HepG2 (cell line): ENCODE measurements around the gene TMEM135. TPM values are rescaled to one million over a fixed set of nuclear protein-coding genes. Genes with fewer than 3 reads are reported as not detected.

Experiments used
- EEA1 ChIP-seq: sonication (generic); formaldehyde crosslinking; IDR thresholded peaks from 2 replicates; pipeline ENCODE4 v1.5.1; 2020; ENCODE audit warnings: mild to moderate bottlenecking, missing genetic modification reagents, borderline replicate concordance
- FLYWCH1 ChIP-seq: sonication (generic); formaldehyde crosslinking; IDR thresholded peaks from 2 replicates; pipeline ENCODE4 v1.8.1; 2023; ENCODE audit warnings: mild to moderate bottlenecking, missing genetic modification reagents
- KLF11 ChIP-seq: IDR thresholded peaks from 2 replicates; pipeline ENCODE4 v1.6.1; 2016; ENCODE audit warnings: missing compliant biosample characterization
- KLF15 ChIP-seq: sonication (generic); formaldehyde crosslinking; IDR thresholded peaks from 2 replicates; pipeline ENCODE4 v1.8.1; 2023; ENCODE audit warnings: borderline replicate concordance, mild to moderate bottlenecking, inconsistent platforms, missing genetic modification reagents, mixed read lengths
- LCORL ChIP-seq, 2 experiments: fragments of 450-650 bp in 1 of 2; sonication (generic) in 1 of 2; formaldehyde crosslinking in 1 of 2; IDR thresholded peaks; 2 replicates each; pipeline versions ENCODE4 v1.5.0 to v1.6.1; 2017 to 2020; ENCODE audit warnings: antibody characterized with exemption in 1 of 2, missing genetic modification reagents in 1 of 2
- MED13 ChIP-seq: sonication (generic); formaldehyde crosslinking; IDR thresholded peaks from 2 replicates; pipeline ENCODE4 v1.5.0; 2020; ENCODE audit warnings: missing genetic modification reagents
- MIXL1 ChIP-seq: IDR thresholded peaks from 2 replicates; pipeline ENCODE4 v1.6.1; 2016
- NAIF1 ChIP-seq: sonication (generic); formaldehyde crosslinking; IDR thresholded peaks from 2 replicates; pipeline ENCODE4 v1.5.0; 2020; ENCODE audit warnings: mild to moderate bottlenecking, missing genetic modification reagents, borderline replicate concordance
- PHF20 ChIP-seq: sonication (generic); formaldehyde crosslinking; IDR thresholded peaks from 2 replicates; pipeline ENCODE4 v1.5.0; 2020; ENCODE audit warnings: mild to moderate bottlenecking, missing genetic modification reagents
- PHF8 ChIP-seq: sonication (generic); formaldehyde crosslinking; IDR thresholded peaks from 2 replicates; pipeline ENCODE4 v1.5.0; 2020; ENCODE audit warnings: missing genetic modification reagents
- RBM22 ChIP-seq: fragments of 200-400 bp; formaldehyde crosslinking; optimal IDR thresholded peaks from 2 replicates; pipeline ENCODE3; 2017; ENCODE audit warnings: mild to moderate bottlenecking, low read length, moderate library complexity
- SMC3 ChIP-seq: IDR thresholded peaks from 2 replicates; pipeline ENCODE4 v1.6.1; 2011; ENCODE audit warnings: low read length, improper control_type of control experiment
- ZBTB20 ChIP-seq: sonication (generic); formaldehyde crosslinking; IDR thresholded peaks from 2 replicates; pipeline ENCODE4 v1.8.1; 2023; ENCODE audit warnings: missing genetic modification reagents, low read depth, mild to moderate bottlenecking, borderline replicate concordance
- ZMAT5 ChIP-seq: sonication (generic); formaldehyde crosslinking; IDR thresholded peaks from 2 replicates; pipeline ENCODE4 v1.5.0; 2020; ENCODE audit warnings: mild to moderate bottlenecking, low read depth, missing genetic modification reagents, borderline replicate concordance
- ZNF235 ChIP-seq: sonication (generic); formaldehyde crosslinking; IDR thresholded peaks from 2 replicates; pipeline ENCODE4 v1.8.1; 2023; ENCODE audit warnings: mild to moderate bottlenecking, missing genetic modification reagents, borderline replicate concordance
- ZNF496 ChIP-seq: sonication (generic); formaldehyde crosslinking; IDR thresholded peaks from 2 replicates; pipeline ENCODE4 v1.8.1; 2023; ENCODE audit warnings: mild to moderate bottlenecking, moderate library complexity, missing genetic modification reagents; ENCODE audit not compliant: insufficient replicate concordance
- ZNF558 ChIP-seq: sonication (generic); formaldehyde crosslinking; IDR thresholded peaks from 2 replicates; pipeline ENCODE4 v1.9.0; 2022; ENCODE audit warnings: mild to moderate bottlenecking, missing genetic modification reagents, borderline replicate concordance
- ZNF598 ChIP-seq: sonication (generic); formaldehyde crosslinking; IDR thresholded peaks from 2 replicates; pipeline ENCODE4 v1.5.1; 2020; ENCODE audit warnings: mild to moderate bottlenecking, missing genetic modification reagents, borderline replicate concordance
- ZNF614 ChIP-seq: IDR thresholded peaks from 2 replicates; pipeline ENCODE4 v1.6.1; 2018; ENCODE audit warnings: missing biosample characterization, missing genetic modification reagents, inconsistent platforms, borderline replicate concordance
- ZNF777 ChIP-seq: sonication (generic); formaldehyde crosslinking; IDR thresholded peaks from 2 replicates; pipeline ENCODE4 v1.4.0; 2020; ENCODE audit warnings: missing genetic modification reagents
- polyA plus RNA-seq, 8 experiments: library from polyadenylated mRNA; depleted of rRNA in 3 of 8; stranded (reverse) in 7 of 8; unstranded in 1 of 8; fragments of >200 nt; fragmentation: Illumina TruSeq in 4 of 8; extraction: Trizol in 4 of 8; gene quantifications; 2 replicates each; pipeline versions ENCODE4 v1.2.1 to v1.2.3, GENCODE V29; 2011 to 2016; ENCODE audit warnings: low read depth in 4 of 8, missing spikeins in 1 of 8, mixed read lengths in 1 of 8; ENCODE audit not compliant: insufficient read depth in 1 of 8
- total RNA-seq, 5 experiments: library from RNA; depleted of rRNA; stranded (reverse); fragments of >200 nt; fragmentation: Illumina TruSeq; extraction: Trizol; gene quantifications; 2 replicates each; pipeline ENCODE4 v1.2.3, GENCODE V29; 2016; ENCODE audit warnings: low read depth in 1 of 5
- TF ChIP-seq, protein P1 (sequence below): sonication (generic); formaldehyde crosslinking; IDR thresholded peaks from 2 replicates; pipeline ENCODE4 v1.8.0; 2022; ENCODE audit warnings: mild to moderate bottlenecking, missing genetic modification reagents
- TF ChIP-seq, protein P2 (sequence below): sonication (generic); formaldehyde crosslinking; IDR thresholded peaks from 2 replicates; pipeline ENCODE4 v1.5.0; 2020; ENCODE audit warnings: missing genetic modification reagents
- TF ChIP-seq, protein P3 (sequence below): fragments of 450-650 bp; IDR thresholded peaks from 2 replicates; pipeline ENCODE4 v1.6.1; 2017; ENCODE audit warnings: mild to moderate bottlenecking
- TF ChIP-seq, protein P4 (sequence below): sonication (generic); formaldehyde crosslinking; IDR thresholded peaks from 2 replicates; pipeline ENCODE4 v1.4.0; 2020; ENCODE audit warnings: mild to moderate bottlenecking, missing genetic modification reagents

The TMEM135 gene
- total and polyA plus RNA-seq, 2 of the 13 experiments (the other 11 are each of a cell fraction or from before 2014, with no cell fraction given), result 36.6 to 88.9 TPM

DNA sequence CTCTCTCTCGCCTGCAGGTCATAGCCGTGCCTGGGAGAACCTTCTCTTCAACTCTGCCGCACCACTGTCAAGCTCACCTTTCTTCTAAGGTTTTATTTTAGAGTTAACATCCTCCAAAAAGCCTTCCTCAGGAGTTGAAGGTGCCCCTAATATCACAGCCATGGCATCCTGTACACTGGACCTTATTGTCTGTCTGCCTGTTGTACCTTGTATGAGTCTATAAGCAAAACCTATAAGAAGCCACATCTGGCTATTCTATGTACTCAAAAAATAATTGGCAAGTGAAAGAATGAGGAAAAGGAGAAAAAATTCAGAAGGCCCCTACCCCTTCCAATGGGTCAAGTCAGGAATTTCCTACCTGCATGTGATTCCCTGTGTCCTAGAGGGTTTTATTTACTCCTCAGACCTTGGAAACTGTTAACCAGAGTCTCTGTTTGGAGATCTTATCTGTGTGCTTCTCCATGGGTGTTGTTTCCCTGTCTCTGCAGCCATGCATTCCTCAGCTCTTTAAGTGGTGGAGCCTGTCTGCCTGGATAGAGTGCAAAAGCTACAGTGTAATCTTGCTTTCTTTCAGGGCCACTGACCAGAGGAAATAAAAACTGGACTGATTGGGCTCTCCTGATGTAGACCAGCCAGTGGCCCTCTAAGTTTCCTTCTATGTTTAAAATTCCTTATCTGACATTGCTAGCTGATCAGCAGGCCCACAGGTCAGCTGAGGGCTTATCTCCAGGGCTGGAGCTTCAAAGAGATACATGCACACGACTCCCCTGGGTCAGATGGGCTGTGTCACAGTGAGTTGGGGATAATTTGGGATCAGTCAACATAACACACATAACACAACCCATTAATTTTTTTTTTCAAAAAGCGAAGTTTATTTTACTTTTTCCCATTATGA lies 37.6 kb upstream of the TMEM135 start (continued):
- TF ChIP-seq, protein P1, sequence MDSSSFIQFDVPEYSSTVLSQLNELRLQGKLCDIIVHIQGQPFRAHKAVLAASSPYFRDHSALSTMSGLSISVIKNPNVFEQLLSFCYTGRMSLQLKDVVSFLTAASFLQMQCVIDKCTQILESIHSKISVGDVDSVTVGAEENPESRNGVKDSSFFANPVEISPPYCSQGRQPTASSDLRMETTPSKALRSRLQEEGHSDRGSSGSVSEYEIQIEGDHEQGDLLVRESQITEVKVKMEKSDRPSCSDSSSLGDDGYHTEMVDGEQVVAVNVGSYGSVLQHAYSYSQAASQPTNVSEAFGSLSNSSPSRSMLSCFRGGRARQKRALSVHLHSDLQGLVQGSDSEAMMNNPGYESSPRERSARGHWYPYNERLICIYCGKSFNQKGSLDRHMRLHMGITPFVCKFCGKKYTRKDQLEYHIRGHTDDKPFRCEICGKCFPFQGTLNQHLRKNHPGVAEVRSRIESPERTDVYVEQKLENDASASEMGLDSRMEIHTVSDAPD (CRISPR knock-in tag), result peak; percentile 67; the same call in 1 of the 2 replicates
- TF ChIP-seq ZNF235 (no peak), ZNF614 (CRISPR knock-in tag) (peak; percentile 75), FLYWCH1 (no peak), ZMAT5 (CRISPR knock-in tag) (no peak), MIXL1 (CRISPR knock-in tag) (peak; percentile 83), MED13 (CRISPR knock-in tag) (peak; percentile 93; the same call in 1 of the 2 replicates), ZNF777 (CRISPR knock-in tag) (no peak), LCORL (IDR thresholded peaks at IDR 0.05) (no peak), LCORL (CRISPR knock-in tag; IDR thresholded peaks at IDR 0.05) (peak; percentile 72), PHF8 (CRISPR knock-in tag) (peak; percentile 34), ZNF558 (CRISPR knock-in tag) (no peak), RBM22 (no peak), KLF15 (no peak), SMC3 (no peak; the same call in 1 of the 2 replicates), ZNF496 (CRISPR knock-in tag) (no peak), KLF11 (CRISPR knock-in tag) (peak; percentile 35; the same call in 1 of the 2 replicates), ZNF598 (CRISPR knock-in tag) (no peak), NAIF1 (CRISPR knock-in tag) (peak; percentile 61; the same call in 1 of the 2 replicates), PHF20 (no peak), ZBTB20 (peak; percentile 34; the same call in 1 of the 2 replicates), EEA1 (CRISPR knock-in tag) (no peak)
- TF ChIP-seq, protein P2, sequence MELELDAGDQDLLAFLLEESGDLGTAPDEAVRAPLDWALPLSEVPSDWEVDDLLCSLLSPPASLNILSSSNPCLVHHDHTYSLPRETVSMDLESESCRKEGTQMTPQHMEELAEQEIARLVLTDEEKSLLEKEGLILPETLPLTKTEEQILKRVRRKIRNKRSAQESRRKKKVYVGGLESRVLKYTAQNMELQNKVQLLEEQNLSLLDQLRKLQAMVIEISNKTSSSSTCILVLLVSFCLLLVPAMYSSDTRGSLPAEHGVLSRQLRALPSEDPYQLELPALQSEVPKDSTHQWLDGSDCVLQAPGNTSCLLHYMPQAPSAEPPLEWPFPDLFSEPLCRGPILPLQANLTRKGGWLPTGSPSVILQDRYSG (CRISPR knock-in tag), result no peak
- TF ChIP-seq, protein P3, sequence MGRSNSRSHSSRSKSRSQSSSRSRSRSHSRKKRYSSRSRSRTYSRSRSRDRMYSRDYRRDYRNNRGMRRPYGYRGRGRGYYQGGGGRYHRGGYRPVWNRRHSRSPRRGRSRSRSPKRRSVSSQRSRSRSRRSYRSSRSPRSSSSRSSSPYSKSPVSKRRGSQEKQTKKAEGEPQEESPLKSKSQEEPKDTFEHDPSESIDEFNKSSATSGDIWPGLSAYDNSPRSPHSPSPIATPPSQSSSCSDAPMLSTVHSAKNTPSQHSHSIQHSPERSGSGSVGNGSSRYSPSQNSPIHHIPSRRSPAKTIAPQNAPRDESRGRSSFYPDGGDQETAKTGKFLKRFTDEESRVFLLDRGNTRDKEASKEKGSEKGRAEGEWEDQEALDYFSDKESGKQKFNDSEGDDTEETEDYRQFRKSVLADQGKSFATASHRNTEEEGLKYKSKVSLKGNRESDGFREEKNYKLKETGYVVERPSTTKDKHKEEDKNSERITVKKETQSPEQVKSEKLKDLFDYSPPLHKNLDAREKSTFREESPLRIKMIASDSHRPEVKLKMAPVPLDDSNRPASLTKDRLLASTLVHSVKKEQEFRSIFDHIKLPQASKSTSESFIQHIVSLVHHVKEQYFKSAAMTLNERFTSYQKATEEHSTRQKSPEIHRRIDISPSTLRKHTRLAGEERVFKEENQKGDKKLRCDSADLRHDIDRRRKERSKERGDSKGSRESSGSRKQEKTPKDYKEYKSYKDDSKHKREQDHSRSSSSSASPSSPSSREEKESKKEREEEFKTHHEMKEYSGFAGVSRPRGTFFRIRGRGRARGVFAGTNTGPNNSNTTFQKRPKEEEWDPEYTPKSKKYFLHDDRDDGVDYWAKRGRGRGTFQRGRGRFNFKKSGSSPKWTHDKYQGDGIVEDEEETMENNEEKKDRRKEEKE, result no peak
- TF ChIP-seq, protein P4, sequence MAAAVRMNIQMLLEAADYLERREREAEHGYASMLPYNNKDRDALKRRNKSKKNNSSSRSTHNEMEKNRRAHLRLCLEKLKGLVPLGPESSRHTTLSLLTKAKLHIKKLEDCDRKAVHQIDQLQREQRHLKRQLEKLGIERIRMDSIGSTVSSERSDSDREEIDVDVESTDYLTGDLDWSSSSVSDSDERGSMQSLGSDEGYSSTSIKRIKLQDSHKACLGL (CRISPR knock-in tag), result no peak
